Measurements from ENCODE around the gene SRPK2.
"Not testable (repeated sequence)": the region's sequence is repeated elsewhere in the genome, so short reads cannot be mapped to it uniquely, and the experiment has no call there.

The SRPK2 gene

DNA sequence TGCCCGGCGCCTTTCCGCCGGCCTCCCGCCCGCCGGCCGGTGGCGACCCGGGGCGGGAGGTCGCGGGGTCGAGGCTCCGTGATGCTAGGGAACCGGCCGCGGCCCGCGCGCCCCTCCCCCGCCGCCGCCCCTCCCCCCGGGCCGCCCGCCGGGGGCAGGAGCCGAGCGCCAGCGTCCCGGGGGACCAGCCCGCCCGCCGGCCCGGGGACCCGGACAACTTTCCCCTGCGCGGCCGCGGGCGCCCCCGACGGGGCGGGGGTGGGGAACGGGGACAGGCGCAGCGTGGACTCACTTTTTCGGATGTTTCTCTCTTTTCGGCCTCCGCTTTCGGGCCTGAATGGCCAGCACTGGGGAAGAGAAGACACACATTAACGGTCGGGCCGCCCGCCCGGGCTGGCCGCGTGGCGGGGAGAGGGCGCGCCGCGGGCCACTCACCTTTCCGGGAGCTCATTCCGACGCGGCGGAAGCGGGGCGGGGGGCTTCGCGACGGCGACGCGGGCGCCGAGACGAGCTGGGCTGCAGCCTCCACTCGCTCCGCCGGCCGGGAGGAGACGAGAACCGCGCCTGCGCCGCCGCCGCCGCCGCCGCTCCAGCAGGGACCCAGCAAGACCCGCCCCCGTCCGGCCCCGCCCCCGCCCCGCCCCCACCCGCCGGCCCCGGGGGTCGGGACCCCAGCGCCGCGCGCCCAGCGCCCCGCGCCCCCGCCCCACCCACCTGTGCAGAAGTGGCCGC, at the start of gene SRPK2:
Gene SRPK2 (minus strand): TSS at position 566 of the 732 bp plus-strand sequence.
- peak; percentile 80 for DNase-seq (ENCODE audit: low spot score)

DNA sequence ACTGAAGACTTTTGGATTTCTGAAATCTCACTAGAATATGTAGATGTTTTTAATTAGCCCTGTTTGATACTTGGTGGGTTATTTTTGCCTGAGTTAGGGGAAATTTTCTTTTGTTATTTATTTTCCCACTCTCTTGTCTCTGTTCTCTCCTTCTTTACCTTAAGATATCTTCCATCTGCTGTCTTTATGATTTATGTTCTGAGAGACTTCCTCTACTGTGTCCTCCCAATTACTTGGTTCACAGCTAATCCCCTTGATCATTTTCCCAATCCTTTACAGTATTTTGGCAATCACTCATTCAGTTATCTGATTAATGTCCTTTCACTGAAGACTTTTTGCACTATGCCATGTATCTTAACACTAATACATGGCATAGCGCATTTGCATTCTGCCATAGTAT, 49.5 kb upstream of the SRPK2 start:
- no peak for DNase-seq (ENCODE audit: low spot score)

GRCh38 chr7:105437356-105437755, 48.6 kb upstream of the SRPK2 start:
- DNase-seq (ENCODE audit: low spot score): not testable (repeated sequence)

DNA sequence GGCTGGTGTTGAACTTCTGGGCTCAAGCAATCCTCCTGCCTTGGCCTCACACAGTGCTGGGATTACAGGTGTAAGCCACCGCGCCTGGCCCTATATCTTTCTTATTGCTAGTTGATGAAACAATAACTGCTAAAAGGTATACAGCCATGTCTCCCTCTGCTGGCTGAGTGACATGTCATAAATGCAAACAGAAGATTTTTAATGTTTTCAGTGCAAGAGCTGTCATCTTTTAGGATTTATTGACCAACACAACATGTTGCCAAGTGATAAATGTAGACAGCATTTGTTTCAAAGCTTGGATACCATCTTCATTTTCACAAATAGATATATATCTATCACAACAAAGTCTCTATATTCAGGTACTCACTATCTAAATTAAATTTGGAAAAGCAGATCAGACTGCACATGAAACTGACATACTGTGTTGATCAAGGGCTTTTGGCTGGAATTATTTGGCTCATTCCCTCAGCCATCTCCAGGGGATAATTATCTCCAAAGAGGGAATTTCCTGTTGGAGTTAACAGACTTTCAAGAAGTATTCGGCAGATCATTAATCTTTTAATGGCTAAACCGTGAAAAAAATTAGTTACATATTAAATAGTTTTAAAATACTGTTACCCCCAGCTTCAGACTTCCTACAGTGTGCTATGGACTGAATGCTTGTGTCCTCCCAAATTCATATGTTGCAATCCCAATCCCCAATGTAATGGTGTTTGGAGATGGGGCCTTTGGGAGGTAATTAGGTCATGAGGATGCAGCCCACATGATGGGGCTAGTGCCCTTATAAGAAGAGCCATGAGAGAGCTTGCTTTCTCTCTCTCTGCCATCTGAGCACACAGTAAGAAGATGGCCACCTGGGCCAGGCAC, 41.3 kb upstream of the SRPK2 start:
- DNase-seq (ENCODE audit: low spot score): peak; percentile 56

DNA sequence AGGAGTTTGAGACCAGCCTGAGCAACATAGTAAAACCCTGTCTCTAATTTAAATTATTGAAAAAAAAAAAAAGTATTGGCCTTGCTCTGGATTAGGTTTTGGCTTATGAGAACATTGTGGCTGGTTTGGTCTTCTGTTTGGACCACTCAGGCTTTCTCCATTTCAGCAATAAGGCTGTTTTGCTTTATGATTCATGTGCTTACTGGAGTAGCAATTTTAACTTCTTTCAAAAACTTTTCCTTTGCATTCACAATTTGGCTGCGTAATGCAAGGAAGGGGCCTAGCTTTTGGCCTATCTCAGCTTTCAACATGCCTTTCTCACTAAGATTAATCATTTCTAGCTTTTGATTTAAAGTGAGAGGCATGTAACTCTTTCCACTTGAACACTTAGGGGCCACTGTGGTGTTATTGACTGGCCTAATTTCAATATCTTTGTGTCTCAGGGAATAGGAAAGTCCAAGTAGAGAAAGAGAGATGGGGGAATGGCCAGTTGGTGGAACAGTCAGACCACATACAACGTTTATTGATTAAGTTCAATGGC, 38.0 kb upstream of the SRPK2 start:
- DNase-seq (ENCODE audit: low spot score): no peak

DNA sequence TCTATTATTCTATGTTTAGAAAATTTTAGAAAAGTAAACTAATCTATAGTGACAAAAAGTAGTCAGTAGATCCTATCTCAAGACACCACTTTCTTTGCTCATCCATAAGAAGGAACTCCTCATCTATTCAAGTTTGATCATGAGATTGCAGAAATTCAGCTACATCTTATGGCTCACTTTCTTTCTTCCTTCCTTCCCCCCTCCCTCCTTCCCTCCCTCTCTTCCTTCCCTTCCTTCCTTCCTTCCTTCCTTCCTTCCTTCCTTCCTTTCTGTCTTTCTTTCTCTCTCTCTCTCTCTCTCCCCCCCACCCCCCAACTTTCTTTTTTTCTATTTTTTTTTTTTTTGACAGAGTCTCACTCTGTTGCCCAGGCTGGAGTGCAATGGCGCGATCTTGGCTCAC, 35.3 kb upstream of the SRPK2 start:
- no peak for DNase-seq (ENCODE audit: low spot score)

GRCh38 chr7:105413887-105414437, 25.2 kb upstream of the SRPK2 start:
- no peak for DNase-seq (ENCODE audit: low spot score)

DNA sequence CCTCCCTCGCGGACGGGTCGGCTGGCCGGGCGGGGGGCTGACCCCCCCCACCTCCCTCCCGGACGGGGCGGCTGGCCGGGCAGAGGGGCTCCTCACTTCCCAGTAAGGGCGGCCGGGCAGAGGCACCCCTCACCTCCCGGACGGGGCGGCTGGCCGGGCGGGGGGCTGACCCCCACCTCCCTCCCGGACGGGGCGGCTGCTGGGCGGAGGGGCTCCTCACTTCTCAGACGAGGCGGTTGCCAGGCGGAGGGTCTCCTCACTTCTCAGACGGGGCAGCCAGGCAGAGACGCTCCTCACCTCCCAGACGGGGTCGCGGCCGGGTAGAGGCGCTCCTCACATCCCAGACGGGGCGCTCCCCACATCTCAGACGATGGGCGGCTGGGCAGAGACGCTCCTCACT, 22.1 kb upstream of the SRPK2 start:
- DNase-seq (ENCODE audit: low spot score): not testable (repeated sequence)

- DNase-seq (ENCODE audit: low spot score): not testable (repeated sequence)
Observed at GRCh38 chr7:105409775-105410174, 21.1 kb upstream of the SRPK2 start.

DNA sequence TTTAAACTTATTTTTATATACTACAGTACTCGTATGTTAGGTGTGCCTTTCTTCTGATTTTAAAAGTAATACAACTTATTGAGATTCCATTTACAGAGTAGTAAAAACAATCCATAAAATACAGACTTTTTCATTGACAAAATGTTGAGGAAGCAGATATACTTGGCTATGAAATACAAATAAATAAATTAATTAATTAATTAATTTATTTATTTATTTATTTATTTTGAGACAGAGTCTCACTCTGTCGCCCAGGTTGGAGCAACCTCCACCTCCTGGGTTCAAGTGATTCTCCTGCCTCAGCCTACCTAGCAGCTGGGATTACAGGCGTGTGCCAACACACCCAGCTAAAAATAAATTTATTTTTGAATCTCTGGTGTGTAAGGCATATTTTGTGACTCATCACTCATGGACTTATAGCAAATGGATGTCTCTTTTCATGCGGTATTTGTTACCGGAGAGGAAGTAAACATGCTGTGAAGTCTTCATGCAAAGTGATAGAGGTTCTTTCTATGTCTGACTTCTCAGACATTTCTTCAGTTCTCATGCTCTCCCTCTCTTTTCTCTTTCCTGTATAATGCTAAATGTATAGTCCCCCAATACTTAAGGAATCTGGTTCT, 20.2 kb upstream of the SRPK2 start:
- DNase-seq (ENCODE audit: low spot score): no peak

- no peak for DNase-seq (ENCODE audit: low spot score)
Observed at GRCh38 chr7:105403128-105403527, 14.4 kb upstream of the SRPK2 start.

DNA sequence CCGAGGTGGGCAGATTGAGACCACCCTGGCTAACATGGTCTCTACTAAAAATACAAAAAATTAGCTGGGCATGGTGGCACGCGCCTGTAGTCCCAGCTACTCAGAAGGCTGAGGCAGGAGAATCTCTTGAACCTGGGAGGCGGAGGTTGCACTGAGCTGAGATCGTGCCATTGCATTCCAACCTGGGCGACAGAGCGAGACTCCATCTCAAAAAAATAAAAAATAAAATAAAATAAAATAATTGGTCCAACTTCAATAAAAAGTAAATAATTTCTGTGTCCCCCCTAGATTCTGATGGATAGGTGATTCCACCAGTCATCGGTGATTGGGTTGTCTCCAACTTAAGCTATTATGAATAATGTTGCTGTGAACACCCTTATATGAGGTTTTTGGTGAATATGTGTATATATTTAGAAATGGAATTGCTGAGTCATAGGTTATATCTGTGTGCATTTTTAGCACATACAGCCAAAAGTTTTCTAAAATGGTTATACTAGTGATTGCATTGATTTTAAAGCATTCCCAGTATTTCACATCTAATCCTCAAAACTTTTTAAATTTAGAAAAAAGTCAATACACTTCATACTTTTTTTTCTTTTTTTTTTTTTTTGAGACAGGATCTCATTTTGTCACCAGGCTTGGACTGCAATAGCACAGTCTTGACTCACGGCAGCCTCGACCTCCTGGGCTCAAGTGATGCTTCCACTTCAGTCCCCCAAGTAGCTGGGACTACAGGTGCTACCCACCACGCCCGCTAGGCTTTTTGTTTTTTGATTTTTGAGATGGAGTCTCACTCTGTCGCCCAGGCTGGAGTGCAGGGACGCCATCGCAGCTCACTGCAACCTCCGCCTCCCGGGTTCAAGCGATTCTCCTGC, 13.7 kb upstream of the SRPK2 start:
- no peak for DNase-seq (ENCODE audit: low spot score)

DNA sequence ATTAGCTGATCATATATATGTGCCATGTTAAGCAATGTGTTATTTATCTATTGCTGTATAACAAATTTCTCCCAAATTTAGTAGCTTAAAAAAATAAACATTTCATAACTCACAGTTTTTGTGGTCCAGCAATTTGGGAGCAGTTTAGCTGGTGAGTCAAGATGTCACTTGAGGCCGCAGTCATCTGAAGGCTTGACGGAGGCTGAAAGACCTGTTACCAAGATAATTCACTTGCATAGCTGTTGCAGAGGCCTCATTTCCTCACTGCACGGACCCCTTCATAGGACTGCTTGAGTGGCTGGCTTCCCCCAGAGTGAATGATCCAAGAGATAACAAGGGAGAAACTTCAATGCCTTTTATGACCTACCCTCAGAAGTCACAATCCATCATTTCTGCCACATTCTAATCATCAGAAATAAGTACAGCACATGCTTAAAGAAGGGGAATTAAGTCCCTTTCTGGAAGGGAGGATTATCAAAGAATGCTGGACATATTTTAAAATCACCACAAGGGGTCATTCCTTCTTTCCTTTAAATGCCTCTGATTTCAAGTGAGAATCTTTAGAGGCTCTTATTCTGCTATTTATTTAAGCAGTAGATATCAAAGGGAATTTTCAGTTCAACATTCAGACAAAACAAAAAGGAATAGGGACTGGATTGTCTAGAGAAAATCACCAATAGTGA, 10.5 kb upstream of the SRPK2 start:
- DNase-seq (ENCODE audit: low spot score): no peak

- DNase-seq (ENCODE audit: low spot score): no peak
Observed at GRCh38 chr7:105396566-105396965, 7.8 kb upstream of the SRPK2 start.

GRCh38 chr7:105391429-105391828, 2.7 kb upstream of the SRPK2 start:
- no peak for DNase-seq (ENCODE audit: low spot score)

- DNase-seq (ENCODE audit: low spot score): no peak
Observed at GRCh38 chr7:105389889-105390288, 1.2 kb upstream of the SRPK2 start.

DNA sequence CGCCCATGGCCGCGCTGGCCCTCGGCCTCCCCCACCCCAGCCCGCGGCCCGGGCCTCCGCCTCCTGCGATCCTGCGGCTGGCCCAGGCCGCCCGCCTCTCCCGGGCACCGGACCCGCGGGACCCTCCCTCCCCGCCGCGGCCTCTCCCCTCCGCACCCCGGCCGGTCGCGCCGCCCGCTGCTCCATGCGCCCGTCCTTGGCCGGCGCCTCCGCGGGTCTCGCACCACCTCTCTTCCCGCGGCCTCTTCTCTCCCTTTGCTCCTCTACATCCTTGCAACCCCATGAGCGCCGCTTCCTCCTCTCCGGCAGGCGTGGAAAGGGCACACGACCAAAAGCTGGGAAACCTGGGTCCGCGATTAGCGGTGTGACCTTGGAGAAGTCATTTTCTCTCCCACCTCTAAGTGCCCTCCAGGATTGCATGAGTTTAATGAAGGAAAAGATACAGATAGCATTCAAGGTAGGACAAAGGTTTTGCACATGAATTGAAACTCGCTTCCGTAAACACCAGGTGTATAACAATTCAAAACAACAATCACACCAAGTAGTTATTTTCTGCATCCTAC, 448 bp upstream of the SRPK2 start:
- DNase-seq (ENCODE audit: low spot score): peak; percentile 6

DNA sequence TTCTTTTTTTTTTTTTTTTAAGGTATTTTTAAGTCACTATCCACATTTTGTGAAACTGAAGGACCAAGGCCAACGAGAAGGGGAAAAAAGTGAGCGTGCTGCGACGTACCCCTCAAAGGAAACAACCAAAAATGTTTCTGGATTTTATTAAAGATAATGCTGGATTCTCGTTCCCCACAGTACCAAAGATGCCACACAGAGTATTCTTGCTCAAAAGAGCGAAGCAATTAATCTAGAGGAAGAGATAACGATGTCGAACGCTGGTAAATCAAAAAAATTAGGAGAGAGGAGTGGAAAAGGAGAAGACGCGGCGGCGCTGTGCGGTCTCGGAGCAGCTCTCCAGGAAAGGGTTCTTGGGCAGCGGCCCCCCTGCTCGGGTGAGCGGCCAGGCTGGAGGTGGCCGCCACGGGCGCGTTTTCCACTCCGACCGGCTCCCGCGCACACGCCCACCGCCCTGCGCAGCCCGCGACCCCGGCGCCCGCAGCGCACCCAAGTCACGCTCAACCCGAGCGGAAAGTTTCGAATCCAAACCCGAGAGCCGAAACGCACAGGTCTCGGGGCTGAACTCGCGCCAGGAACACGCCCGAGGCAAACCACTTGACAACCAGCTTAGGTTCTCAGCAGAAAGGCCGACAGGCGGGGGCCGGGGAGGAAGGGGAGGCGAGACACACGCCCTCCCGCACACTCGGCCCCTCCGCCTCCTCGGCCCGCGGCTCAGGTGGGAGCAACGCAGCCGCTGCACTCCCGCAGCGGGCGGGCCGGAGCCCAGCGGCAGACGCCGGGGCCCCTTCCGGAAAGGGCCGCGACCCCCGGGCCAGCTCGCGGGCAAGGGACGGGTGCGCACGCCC, 989 bp downstream of the SRPK2 start:
- DNase-seq (ENCODE audit: low spot score): peak; percentile 42

- DNase-seq (ENCODE audit: low spot score): no peak
Observed at GRCh38 chr7:105377903-105378302, 10.8 kb downstream of the SRPK2 start.

All from CD4-positive, alpha-beta T cell treated with Interleukin-6 at 100 ng/mL for 8 hours (primary cell).